8988T (cell line): ENCODE data around the gene OSBP2.

Experiments used
- DNase-seq: peaks from one replicate; pipeline ENCODE4 v3.0.0; 2011

The OSBP2 gene

GRCh38 chr22:30884211-30885000, 189.7 kb downstream of the OSBP2 start:
- no peak for DNase-seq

- DNase-seq, result no peak
Measured at GRCh38 chr22:30885001-30885366, 190.3 kb downstream of the OSBP2 start.

- DNase-seq, result no peak
Measured at GRCh38 chr22:30885591-30885990, 190.9 kb downstream of the OSBP2 start.

GRCh38 chr22:30887453-30887852, 192.8 kb downstream of the OSBP2 start:
- no peak for DNase-seq

DNA sequence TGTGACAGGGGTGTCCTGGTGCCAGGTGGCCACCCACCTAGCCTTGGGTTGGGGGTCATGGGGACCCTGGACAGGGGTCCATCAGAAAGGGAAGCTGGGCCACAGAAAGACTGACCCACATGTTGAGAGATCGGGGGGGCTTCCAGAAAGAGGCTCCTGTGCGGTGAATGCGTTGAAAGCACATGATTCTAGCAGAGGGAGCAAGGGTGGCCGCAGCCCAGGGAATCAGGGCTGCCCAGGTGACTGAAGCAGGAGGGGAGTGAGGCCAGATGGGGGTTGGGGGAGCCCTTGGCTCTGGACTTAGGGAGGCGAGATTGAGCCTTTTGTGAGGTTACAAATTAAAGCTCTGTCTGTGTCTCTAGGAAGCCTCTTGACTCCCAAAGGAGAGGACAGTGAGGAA, 193.2 kb downstream of the OSBP2 start:
- no peak for DNase-seq

DNA sequence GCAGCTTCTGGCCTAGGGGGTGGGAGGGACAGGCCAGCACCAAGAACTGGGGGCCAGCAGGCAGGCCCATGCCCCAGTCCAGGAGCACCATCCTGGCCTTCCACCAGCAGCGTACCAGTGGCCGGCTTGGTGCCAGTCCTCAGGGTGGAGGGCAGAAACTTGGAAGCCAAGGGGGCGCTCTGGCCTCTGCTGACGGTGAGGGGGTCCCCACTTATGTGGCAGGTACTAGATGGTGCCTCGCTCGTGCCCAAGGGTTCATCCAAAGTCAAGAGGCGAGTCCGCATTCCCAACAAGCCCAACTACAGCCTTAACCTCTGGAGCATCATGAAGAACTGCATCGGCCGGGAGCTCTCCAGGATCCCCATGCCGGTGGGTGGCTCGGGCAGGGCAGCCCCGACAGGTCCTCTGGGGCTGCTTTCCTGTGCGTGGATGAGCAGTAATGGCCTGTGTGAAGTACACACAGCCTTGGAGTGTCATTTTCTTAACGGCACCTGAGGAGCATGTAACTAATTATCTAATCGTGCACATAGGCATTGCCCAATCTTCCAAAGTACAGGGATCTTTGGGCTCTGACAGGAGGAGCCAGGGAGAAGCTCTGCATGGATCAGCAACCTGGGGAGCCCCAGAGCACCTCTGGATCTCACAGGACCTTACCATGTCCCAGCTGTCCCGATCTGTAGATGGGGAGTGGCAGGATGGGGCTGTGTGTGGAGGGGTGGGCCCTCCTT, 194.8 kb downstream of the OSBP2 start:
- no peak for DNase-seq

DNA sequence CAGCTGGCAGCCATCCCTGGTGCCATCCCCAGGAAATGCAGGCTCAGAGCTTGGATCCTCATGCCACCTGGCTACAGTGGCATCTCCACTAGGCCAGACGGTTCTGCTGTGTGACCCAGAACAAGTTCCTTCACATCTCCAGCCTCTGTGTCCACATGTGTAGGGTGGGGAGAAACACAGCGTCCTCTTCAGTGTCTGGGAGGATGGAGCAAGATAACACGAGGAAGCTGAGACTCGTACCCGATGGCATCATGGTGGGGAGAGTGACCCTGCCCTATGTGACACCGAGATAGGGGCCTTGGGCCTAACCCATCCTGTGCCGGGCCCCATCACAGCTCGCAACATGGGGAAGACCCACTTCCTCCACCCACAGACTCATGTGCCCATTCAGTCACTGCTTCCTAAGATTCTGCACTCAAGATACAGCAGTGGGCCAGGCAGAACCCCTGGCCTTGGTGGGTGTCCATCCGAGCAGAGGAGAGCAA, 195.4 kb downstream of the OSBP2 start:
- DNase-seq, result no peak

DNA sequence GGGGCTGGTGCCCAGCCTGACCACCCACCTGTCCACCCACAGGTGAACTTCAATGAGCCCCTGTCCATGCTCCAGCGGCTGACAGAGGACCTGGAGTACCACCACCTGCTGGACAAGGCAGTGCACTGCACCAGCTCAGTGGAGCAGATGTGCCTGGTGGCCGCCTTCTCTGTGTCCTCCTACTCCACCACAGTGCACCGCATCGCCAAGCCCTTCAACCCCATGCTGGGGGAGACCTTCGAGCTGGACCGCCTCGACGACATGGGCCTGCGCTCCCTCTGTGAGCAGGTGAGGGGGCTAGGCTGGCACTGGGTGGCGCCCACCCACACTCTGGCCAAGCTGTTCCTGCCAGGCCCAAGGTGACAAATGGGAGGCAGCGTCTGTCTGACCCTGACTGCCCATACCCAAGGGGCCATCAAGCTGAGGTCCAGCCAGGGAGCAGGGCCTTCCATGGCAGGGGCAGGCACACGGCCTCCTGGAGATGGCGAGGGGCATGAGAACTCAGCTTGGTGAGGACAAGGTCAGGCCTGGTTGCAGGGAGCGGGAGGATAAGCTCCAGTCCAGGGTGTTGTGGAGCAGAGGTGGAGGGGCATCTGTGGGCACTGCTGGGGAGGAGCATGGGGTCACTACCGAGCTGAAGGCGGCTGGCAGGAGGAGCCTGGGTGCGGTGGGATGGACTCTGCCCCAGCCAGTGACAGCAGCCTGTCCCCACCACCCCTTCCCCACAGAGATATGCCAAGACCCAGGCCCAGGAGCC, 196.2 kb downstream of the OSBP2 start:
- DNase-seq, result peak; percentile 75

- DNase-seq, result no peak
Measured at GRCh38 chr22:30891443-30891755, 196.7 kb downstream of the OSBP2 start.

DNA sequence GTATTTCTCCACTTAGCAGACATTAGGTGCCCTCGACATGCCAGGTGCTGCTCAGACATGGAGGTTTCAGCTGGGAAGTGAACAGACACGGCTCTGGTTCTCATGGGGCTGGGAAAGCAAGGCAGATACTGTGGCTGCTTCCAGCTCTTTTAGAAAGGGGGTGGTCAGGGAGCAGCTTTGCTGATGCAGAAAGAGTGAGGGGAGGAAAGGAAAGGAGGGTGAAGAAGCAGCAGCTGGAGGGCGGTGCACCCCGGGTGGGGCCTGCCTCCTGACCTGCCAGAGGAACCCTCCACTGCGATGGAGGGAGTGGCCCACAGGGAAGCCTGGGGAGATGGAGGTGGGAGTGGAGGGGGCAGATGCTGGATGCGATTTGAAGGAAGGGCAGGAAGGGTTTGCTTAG, 197.1 kb downstream of the OSBP2 start:
- DNase-seq, result no peak

- no peak for DNase-seq
Measured at GRCh38 chr22:30892286-30892685, 197.6 kb downstream of the OSBP2 start.

DNA sequence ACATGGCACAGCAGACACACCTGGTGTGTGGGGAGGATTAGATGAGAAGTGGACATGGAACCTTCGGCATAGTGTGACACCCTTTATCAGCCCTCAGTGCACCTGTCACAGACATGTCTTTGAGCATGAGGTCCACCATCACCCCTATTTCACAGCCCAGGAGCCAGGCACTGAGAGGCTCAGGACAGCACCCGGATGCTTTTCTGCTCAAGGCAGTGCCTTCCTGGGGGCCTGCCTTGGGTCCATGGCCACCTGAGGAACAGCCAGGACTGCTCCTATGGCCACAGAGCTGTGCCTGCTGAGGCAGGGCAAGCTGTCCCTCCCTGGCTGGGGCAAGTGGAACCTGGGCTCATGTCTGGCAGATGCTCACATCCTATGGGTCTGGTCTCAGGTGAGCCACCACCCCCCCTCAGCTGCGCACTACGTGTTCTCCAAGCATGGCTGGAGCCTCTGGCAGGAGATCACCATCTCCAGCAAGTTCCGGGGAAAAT, 198.1 kb downstream of the OSBP2 start:
- no peak for DNase-seq

GRCh38 chr22:30893434-30894370, 199.0 kb downstream of the OSBP2 start:
- no peak for DNase-seq

GRCh38 chr22:30894371-30894740, 199.7 kb downstream of the OSBP2 start:
- DNase-seq, result no peak

DNA sequence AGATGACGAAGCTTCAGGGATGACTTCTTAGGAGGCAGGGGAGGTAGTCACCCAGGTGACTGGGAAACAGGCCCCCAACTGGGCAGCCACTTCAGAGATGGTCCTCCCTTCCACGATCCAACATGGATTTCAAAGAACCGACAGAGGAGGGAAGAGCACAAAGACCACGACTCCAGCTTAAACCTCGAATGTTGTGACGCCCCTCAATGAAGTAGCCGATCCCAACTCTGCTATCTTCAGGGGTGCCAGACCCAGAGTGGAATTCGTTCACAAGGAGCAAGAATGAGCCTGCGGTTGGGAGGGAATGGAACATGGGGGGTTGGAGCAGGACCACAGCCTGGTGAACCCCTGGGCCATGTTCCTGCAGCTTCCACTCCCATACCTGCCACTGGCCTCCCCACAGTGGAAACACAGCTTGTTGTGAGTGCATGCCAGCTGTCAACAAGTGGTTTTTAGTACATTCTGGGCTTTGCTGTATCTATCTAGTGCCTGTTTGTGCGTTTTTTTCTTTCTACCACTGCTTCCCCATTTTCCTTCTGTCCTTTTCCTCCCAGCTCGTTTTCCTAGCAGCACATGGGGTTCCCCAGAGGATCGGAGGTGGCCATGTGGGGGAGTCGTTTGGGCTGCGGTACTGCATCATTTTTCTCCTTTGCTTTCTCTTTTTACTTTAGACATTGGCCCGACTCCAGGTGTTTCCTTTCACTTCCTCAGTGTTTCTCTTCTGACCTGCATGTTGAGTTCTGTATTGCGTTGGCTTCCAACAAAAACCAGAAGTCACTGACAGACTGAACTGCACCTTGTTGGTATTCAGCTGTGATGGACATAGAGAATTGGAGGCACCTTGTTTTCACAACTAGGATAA, 208.1 kb downstream of the OSBP2 start:
- DNase-seq, result no peak

- no peak for DNase-seq
Measured at GRCh38 chr22:30903876-30904460, 209.3 kb downstream of the OSBP2 start.

DNA sequence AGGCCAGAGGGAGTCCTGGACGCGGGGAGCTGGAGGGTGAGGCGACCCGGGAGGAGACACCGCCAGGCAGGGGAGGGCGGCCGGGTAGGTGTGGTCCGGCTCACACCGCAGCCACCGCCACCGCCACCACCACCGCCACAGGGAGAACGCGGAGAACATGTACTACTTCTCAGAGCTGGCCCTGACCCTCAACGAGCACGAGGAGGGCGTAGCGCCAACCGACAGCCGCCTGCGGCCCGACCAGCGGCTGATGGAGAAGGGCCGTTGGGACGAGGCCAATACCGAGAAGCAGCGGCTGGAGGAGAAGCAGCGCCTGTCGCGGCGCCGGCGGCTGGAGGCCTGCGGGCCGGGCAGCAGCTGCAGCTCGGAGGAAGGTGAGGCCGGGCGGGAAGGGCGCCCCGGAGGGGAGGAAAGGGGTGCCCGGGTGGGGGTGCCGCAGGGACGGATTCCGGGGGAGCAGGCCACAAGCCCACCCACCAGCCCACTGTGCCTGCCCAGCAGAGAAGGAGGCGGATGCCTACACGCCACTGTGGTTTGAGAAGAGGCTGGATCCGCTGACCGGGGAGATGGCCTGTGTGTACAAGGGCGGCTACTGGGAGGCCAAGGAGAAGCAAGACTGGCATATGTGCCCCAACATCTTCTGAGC, 211.1 kb downstream of the OSBP2 start:
- DNase-seq, result no peak

DNA sequence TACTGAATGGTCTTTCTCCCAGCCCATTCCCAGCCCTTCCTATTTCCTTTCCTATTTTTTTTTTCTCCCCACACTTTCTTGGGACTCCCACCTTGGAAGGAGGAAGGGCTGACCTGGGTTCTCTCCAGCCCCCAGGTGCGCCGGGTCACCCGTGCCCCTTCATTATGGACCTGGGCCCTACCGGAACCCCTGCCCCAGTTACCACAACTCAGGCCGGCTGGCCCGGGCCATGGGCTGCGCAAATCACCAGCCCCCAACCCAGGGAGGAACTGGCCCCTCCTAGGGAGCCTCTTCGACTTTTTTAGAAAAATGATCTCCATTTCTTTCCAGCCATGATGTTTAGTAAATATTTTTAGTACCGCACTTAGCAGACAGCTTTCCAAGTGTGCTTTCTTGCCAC, 211.7 kb downstream of the OSBP2 start:
- no peak for DNase-seq

DNA sequence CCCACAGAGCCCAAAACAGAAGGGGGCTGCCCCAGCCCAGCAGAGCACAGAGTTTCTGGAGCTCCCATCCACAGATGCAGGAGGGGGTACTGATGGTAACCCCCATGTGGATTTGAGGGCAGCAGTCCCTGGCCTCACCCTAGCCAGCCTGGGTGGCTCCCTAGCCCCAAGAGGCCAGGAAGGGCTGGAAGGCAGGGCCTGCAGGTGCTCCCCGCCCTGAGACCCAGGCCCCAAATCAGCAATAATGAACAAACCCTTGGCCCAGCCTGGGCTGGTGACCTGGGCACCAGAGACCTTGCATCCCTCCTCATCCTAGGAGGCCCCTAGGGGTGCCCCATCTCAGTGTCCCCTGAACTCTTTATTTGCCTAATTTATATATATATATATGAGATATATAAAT, 212.3 kb downstream of the OSBP2 start:
- no peak for DNase-seq

- DNase-seq, result no peak
Measured at GRCh38 chr22:30908051-30908461, 213.4 kb downstream of the OSBP2 start.

DNA sequence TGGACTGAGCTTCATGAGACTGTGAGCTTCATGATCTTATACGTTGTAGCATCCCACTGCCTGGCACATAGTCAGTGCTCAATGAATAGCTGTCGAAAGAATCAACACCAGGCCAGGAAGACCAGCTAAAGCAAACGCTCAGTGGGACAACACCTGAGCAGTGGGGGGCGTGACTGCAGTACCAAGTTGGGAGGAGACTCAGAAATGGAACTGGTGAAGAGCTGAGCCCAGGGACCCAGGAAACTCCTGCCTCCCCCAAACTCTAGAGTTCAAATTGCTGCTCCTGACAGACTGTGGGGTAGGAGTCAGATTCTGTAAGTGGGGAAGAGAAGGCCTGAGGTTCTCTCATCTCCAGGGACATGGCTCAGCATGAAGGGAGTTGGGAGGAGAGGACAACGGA, 214.6 kb downstream of the OSBP2 start:
- no peak for DNase-seq
